HCT116 (cell line): ENCODE data around the gene FAM181B.

Experiments
- ATF3 ChIP-seq: IDR thresholded peaks from 2 replicates; pipeline ENCODE4 v1.6.1; 2012
- CTCF ChIP-seq, 3 experiments: fragments of 200-600 bp in 1 of 3; sonication (generic) in 1 of 3; IDR thresholded peaks in 2 of 3; conservative IDR thresholded peaks in 1 of 3; 2 replicates each; pipeline ENCODE4 v1.5.1; 2012 to 2017; ENCODE audit warnings: low read depth in 2 of 3, low read length in 2 of 3, antibody characterized with exemption in 1 of 3, borderline replicate concordance in 1 of 3, control low read depth in 1 of 3, mild to moderate bottlenecking in 1 of 3, mixed read lengths in 1 of 3, mixed run types in 1 of 3, moderate library complexity in 1 of 3; ENCODE audit not compliant: insufficient read depth in 1 of 3
- EGR1 ChIP-seq: IDR thresholded peaks from 2 replicates; pipeline ENCODE4 v1.6.1; 2012; ENCODE audit warnings: low read depth
- EZH2 ChIP-seq: fragments of 200-600 bp; sonication (generic); IDR thresholded peaks from 2 replicates; pipeline ENCODE4 v1.6.1; 2017; ENCODE audit warnings: antibody characterized with exemption, mixed run types
- FOSL1 ChIP-seq: IDR thresholded peaks from 2 replicates; pipeline ENCODE4 v1.6.1; 2012; ENCODE audit warnings: low read depth
- MAX ChIP-seq: IDR thresholded peaks from 2 replicates; pipeline ENCODE4 v1.6.1; 2012
- POLR2A ChIP-seq: IDR thresholded peaks from 2 replicates; pipeline ENCODE4 v1.7.0; 2011; ENCODE audit warnings: borderline replicate concordance; ENCODE audit not compliant: insufficient read depth, insufficient read length; ENCODE audit errors: extremely low read depth
- POLR2AphosphoS5 ChIP-seq: IDR thresholded peaks from 2 replicates; pipeline ENCODE4 v1.6.1; 2011; ENCODE audit warnings: mild to moderate bottlenecking, low read depth, low read length, moderate library complexity
- REST ChIP-seq: IDR thresholded peaks from 2 replicates; pipeline ENCODE4 v1.6.1; 2012; ENCODE audit warnings: low read depth
- SP1 ChIP-seq: IDR thresholded peaks from 2 replicates; pipeline ENCODE4 v1.6.1; 2012; ENCODE audit warnings: low read depth
- ZNF274 ChIP-seq: fragments of 200-500 bp; sonication (Bioruptor generic); IDR thresholded peaks from 2 replicates; pipeline ENCODE4 v1.6.1; 2014; ENCODE audit warnings: mild to moderate bottlenecking, low read depth, low read length, inconsistent platforms

GRCh38 chr11:82765466-82766034 is 31.9 kb upstream of the FAM181B start:
- TF ChIP-seq POLR2A: no peak
- no peak for TF ChIP-seq MAX
- TF ChIP-seq FOSL1: no peak
- no peak for TF ChIP-seq POLR2AphosphoS5
- TF ChIP-seq EZH2: no peak
- TF ChIP-seq ATF3: no peak
- TF ChIP-seq CTCF (IDR thresholded peaks at IDR 0.05 in 2 of 3, conservative IDR thresholded peaks at IDR 0.05 in 1 of 3; ENCODE audit: borderline replicate concordance in 1 of 3, insufficient read depth in 1 of 3, low read depth in 2 of 3, low read length in 2 of 3): no peak
- TF ChIP-seq EGR1: no peak
- no peak for TF ChIP-seq REST
- TF ChIP-seq SP1: no peak
- no peak for TF ChIP-seq ZNF274
